H1 (cell line): ENCODE data around the gene CDC37. TPM values are rescaled to one million over a fixed set of nuclear protein-coding genes. Genes with fewer than 3 reads are reported as not detected.

ENCODE experiments used
- CTCF ChIA-PET: fragments of 300-600 bp; sonication (Branson Sonifier 250); formaldehyde crosslinking; loops from one replicate; lab custom pipeline; 2021; ENCODE audit not compliant: partially characterized antibody; lab: Charles Lee
- POLR2A ChIA-PET: fragments of 300-600 bp; sonication (Branson Sonifier 250); formaldehyde crosslinking; loops from one replicate; lab custom pipeline; 2021; ENCODE audit warnings: inconsistent platforms; ENCODE audit not compliant: partially characterized antibody; lab: Charles Lee
- DNase-seq, 2 experiments: peaks; one replicate each; pipeline versions ENCODE4 v3.0.0 to v3.0.0-alpha.2; 2010 to 2022; ENCODE audit warnings: low spot score in 2 of 2, low read depth in 1 of 2, mixed read lengths in 1 of 2
- FAIRE-seq: peaks from 2 replicates; lab custom pipeline; 2011; peaks lifted over from hg19 to GRCh38; lab: Jason Lieb, UNC
- H2AFZ ChIP-seq: 2 replicates; pipeline ENCODE4 v1.8.1; 2012; ENCODE audit warnings: low read length, inconsistent platforms
- H2AK5ac ChIP-seq: 2 replicates; pipeline ENCODE4 v1.6.1; 2013; ENCODE audit warnings: low read depth, low read length
- H2BK120ac ChIP-seq: replicated peaks from 2 replicates; pipeline ENCODE3; 2013; ENCODE audit warnings: low read depth, low read length, inconsistent platforms
- H2BK12ac ChIP-seq: 2 replicates; pipeline ENCODE4 v1.6.1; 2013; ENCODE audit warnings: low read depth, low read length
- H2BK15ac ChIP-seq: 2 replicates; pipeline ENCODE4 v1.6.1; 2013; ENCODE audit warnings: low read length
- H2BK20ac ChIP-seq: 2 replicates; pipeline ENCODE4 v1.6.1; 2013; ENCODE audit warnings: low read length
- H2BK5ac ChIP-seq: 2 replicates; pipeline ENCODE4 v1.6.1; 2013; ENCODE audit warnings: low read depth, low read length
- H3K14ac ChIP-seq: 2 replicates; pipeline ENCODE4 v1.6.1; 2013; ENCODE audit warnings: inconsistent platforms; ENCODE audit not compliant: insufficient read length
- H3K18ac ChIP-seq: 2 replicates; pipeline ENCODE4 v1.6.1; 2013; ENCODE audit warnings: low read length; ENCODE audit errors: extremely low read depth
- H3K23ac ChIP-seq: 2 replicates; pipeline ENCODE4 v1.6.1; 2013; ENCODE audit warnings: inconsistent platforms; ENCODE audit not compliant: insufficient read length
- H3K23me2 ChIP-seq: 2 replicates; pipeline ENCODE4 v1.6.1; 2013; ENCODE audit warnings: low read depth, low read length
- H3K27ac ChIP-seq: 2 replicates; pipeline ENCODE4 v1.6.1; 2011; ENCODE audit warnings: low read depth, low read length, inconsistent platforms
- H3K27me3 ChIP-seq, 4 experiments: replicated peaks in 1 of 4; 1 replicate in 1 of 4; 2 replicates in 3 of 4; pipeline versions ENCODE4 v1.6.1 to v1.8.1; 2011 to 2013; ENCODE audit warnings: low read length in 3 of 4, mild to moderate bottlenecking in 3 of 4, inconsistent platforms in 2 of 4, mixed read lengths in 2 of 4, moderate library complexity in 1 of 4; ENCODE audit not compliant: control insufficient read depth in 3 of 4, insufficient read depth in 3 of 4; ENCODE audit errors: extremely low read depth in 1 of 4
- H3K36me3 ChIP-seq, 4 experiments: 2 replicates each; pipeline versions ENCODE4 v1.6.1 to v1.8.1; 2011 to 2013; ENCODE audit warnings: mild to moderate bottlenecking in 4 of 4, low read length in 3 of 4, moderate library complexity in 2 of 4, control low read depth in 1 of 4, inconsistent platforms in 1 of 4; ENCODE audit not compliant: insufficient read depth in 4 of 4, control insufficient read depth in 2 of 4
- H3K4ac ChIP-seq: replicated peaks from 2 replicates; pipeline ENCODE3; 2013; ENCODE audit warnings: low read length, low read depth, mixed read lengths, inconsistent platforms; ENCODE audit not compliant: insufficient read length
- H3K4me1 ChIP-seq, 4 experiments: replicated peaks in 1 of 4; 1 replicate in 1 of 4; 2 replicates in 3 of 4; pipeline versions ENCODE4 v1.6.1 to v1.8.1; 2011 to 2013; ENCODE audit warnings: low read length in 3 of 4, inconsistent platforms in 2 of 4, mixed read lengths in 1 of 4; ENCODE audit not compliant: insufficient read depth in 4 of 4, control insufficient read depth in 3 of 4
- H3K4me2 ChIP-seq, 2 experiments: 2 replicates each; pipeline versions ENCODE4 v1.6.1 to v1.8.1; 2011 to 2013; ENCODE audit warnings: low read depth in 2 of 2, low read length in 2 of 2, control low read depth in 1 of 2, inconsistent platforms in 1 of 2, mild to moderate bottlenecking in 1 of 2; ENCODE audit not compliant: insufficient read depth in 1 of 2
- H3K4me3 ChIP-seq, 4 experiments: fragments of 200-600, 300-600 bp in 1 of 4; sonication (generic), shearing (Covaris generic), sonication (Bioruptor Twin) in 1 of 4; 2 replicates each; pipeline versions ENCODE4 v1.5.1 to v1.8.1; 2011 to 2016; ENCODE audit warnings: low read length in 4 of 4, low read depth in 3 of 4, control low read depth in 2 of 4, inconsistent platforms in 2 of 4, mild to moderate bottlenecking in 2 of 4, mixed read lengths in 1 of 4, moderate library complexity in 1 of 4; ENCODE audit not compliant: insufficient read depth in 2 of 4; ENCODE audit errors: extremely low read depth in 1 of 4
- H3K56ac ChIP-seq: replicated peaks from 2 replicates; pipeline ENCODE3; 2013; ENCODE audit warnings: low read depth, mild to moderate bottlenecking, mixed read lengths, low read length, inconsistent platforms; ENCODE audit not compliant: insufficient read length
- H3K79me1 ChIP-seq: 2 replicates; pipeline ENCODE4 v1.6.1; 2013; ENCODE audit warnings: low read depth, low read length, control low read depth
- H3K79me2 ChIP-seq, 2 experiments: 2 replicates each; pipeline versions ENCODE4 v1.6.1 to v1.8.1; 2012 to 2013; ENCODE audit warnings: low read length in 2 of 2, mild to moderate bottlenecking in 2 of 2, inconsistent platforms in 1 of 2; ENCODE audit not compliant: insufficient read depth in 2 of 2, control insufficient read depth in 1 of 2
- H3K9ac ChIP-seq, 4 experiments: replicated peaks in 1 of 4; 1 replicate in 1 of 4; 2 replicates in 3 of 4; pipeline versions ENCODE4 v1.6.1 to v1.8.1; 2011 to 2013; ENCODE audit warnings: low read depth in 3 of 4, low read length in 3 of 4, control low read depth in 2 of 4, mild to moderate bottlenecking in 2 of 4, moderate library complexity in 2 of 4, inconsistent platforms in 1 of 4; ENCODE audit errors: extremely low read depth in 1 of 4
- H3K9me3 ChIP-seq, 2 experiments: 2 replicates each; pipeline versions ENCODE4 v1.6.1 to v1.8.1; 2012 to 2013; ENCODE audit warnings: mild to moderate bottlenecking in 2 of 2, moderate library complexity in 2 of 2, control low read depth in 1 of 2, inconsistent platforms in 1 of 2, low read depth in 1 of 2, low read length in 1 of 2, mixed read lengths in 1 of 2; ENCODE audit not compliant: insufficient read depth in 2 of 2
- H4K20me1 ChIP-seq, 2 experiments: replicated peaks in 1 of 2; 2 replicates each; pipeline versions ENCODE3 to v1.8.1; 2011 to 2013; ENCODE audit warnings: inconsistent platforms in 2 of 2, low read length in 2 of 2, mild to moderate bottlenecking in 1 of 2; ENCODE audit not compliant: insufficient read depth in 2 of 2, control insufficient read depth in 1 of 2
- H4K5ac ChIP-seq: 2 replicates; pipeline ENCODE4 v1.6.1; 2013; ENCODE audit warnings: low read length, low read depth, mixed read lengths, inconsistent platforms; ENCODE audit not compliant: insufficient read length
- H4K8ac ChIP-seq: 2 replicates; pipeline ENCODE4 v1.8.0; 2013; ENCODE audit warnings: mild to moderate bottlenecking, moderate library complexity, low read length, inconsistent platforms; ENCODE audit not compliant: insufficient read depth; ENCODE audit errors: extremely low read depth
- H4K91ac ChIP-seq: replicated peaks from 2 replicates; pipeline ENCODE3; 2013; ENCODE audit warnings: low read length, mixed read lengths, inconsistent platforms; ENCODE audit not compliant: insufficient read length
- BACH1 ChIP-seq: IDR thresholded peaks from 2 replicates; pipeline ENCODE4 v1.6.1; 2012; ENCODE audit warnings: low read length, improper control_type of control experiment
- CBX5 ChIP-seq: fragments of 300-800, 300-1000 bp; sonication (generic); IDR thresholded peaks from 2 replicates; pipeline ENCODE4 v1.7.1; 2016; ENCODE audit warnings: antibody characterized with exemption, low read length, low read depth
- CBX8 ChIP-seq: fragments of 300-800, 300-1000 bp; sonication (generic); IDR thresholded peaks from 2 replicates; pipeline ENCODE4 v1.7.1; 2016; ENCODE audit warnings: low read depth, low read length, borderline replicate concordance
- CHD1 ChIP-seq: IDR thresholded peaks from 2 replicates; pipeline ENCODE4 v1.6.1; 2012; ENCODE audit warnings: low read depth, low read length, improper control_type of control experiment
- CREB1 ChIP-seq: IDR thresholded peaks from 2 replicates; pipeline ENCODE4 v1.6.1; 2012; ENCODE audit warnings: inconsistent platforms
- HDAC2 ChIP-seq, 2 experiments: fragments of 300-600 bp in 1 of 2; sonication (generic) in 1 of 2; IDR thresholded peaks; 2 replicates each; pipeline ENCODE4 v1.6.1; 2011 to 2012; ENCODE audit warnings: low read depth in 2 of 2, low read length in 2 of 2, mild to moderate bottlenecking in 2 of 2, moderate library complexity in 2 of 2, borderline replicate concordance in 1 of 2, inconsistent platforms in 1 of 2
- JUND ChIP-seq: IDR thresholded peaks from 2 replicates; pipeline ENCODE4 v1.6.1; 2011; ENCODE audit warnings: mild to moderate bottlenecking, improper control_type of control experiment, low read length
- KDM1A ChIP-seq: fragments of 200-600, 300-600 bp; sonication (generic); IDR thresholded peaks from 2 replicates; pipeline ENCODE4 v1.7.1; 2016; ENCODE audit warnings: mild to moderate bottlenecking, low read length, borderline replicate concordance
- MAX ChIP-seq: IDR thresholded peaks from 2 replicates; pipeline ENCODE4 v1.6.1; 2012; ENCODE audit warnings: inconsistent platforms
- POLR2A ChIP-seq, 2 experiments: IDR thresholded peaks; 1 replicate in 1 of 2; 2 replicates in 1 of 2; pipeline ENCODE4 v1.6.1; 2011; ENCODE audit warnings: low read depth in 2 of 2, low read length in 2 of 2, mild to moderate bottlenecking in 2 of 2; ENCODE audit errors: control extremely low read depth in 1 of 2
- SIN3A ChIP-seq, 2 experiments: IDR thresholded peaks in 1 of 2; conservative IDR thresholded peaks in 1 of 2; 2 replicates each; pipeline ENCODE4 v1.6.1; 2011 to 2012; ENCODE audit warnings: low read length in 2 of 2, improper control_type of control experiment in 1 of 2, low read depth in 1 of 2, mild to moderate bottlenecking in 1 of 2
- SIX5 ChIP-seq: IDR thresholded peaks from 2 replicates; pipeline ENCODE4 v1.6.1; 2011; ENCODE audit warnings: mild to moderate bottlenecking, low read depth, low read length
- SP4 ChIP-seq: IDR thresholded peaks from 2 replicates; pipeline ENCODE4 v1.6.1; 2012; ENCODE audit warnings: low read length, inconsistent platforms
- TAF1 ChIP-seq: IDR thresholded peaks from 2 replicates; pipeline ENCODE4 v1.6.1; 2011; ENCODE audit warnings: mild to moderate bottlenecking, low read depth, low read length
- TCF12 ChIP-seq: IDR thresholded peaks from 2 replicates; pipeline ENCODE4 v1.6.1; 2011; ENCODE audit warnings: low read depth, mild to moderate bottlenecking, low read length
- WGBS, 2 experiments: shearing (Covaris generic) in 1 of 2; methylation state at CpG; one replicate each; pipeline versions ENCODE4 v1.1.6 to v1.1.7; 2013 to 2015; ENCODE audit warnings: low lambda C conversion rate in 2 of 2, mixed read lengths in 2 of 2, inconsistent platforms in 1 of 2, low coverage in 1 of 2, missing lambda C conversion rate in 1 of 2; ENCODE audit not compliant: insufficient replicate concordance in 2 of 2, insufficient coverage in 1 of 2, insufficient read length in 1 of 2; ENCODE audit errors: extremely low coverage in 1 of 2, missing lambda C conversion rate in 1 of 2; 5-methylcytosine and 5-hydroxymethylcytosine counted together
- polyA plus RNA-seq, 7 experiments: library from polyadenylated mRNA; depleted of rRNA in 3 of 7; stranded (reverse) in 5 of 7; unstranded in 2 of 7; fragments of >200 nt in 5 of 7; fragments of 200-250 nt in 2 of 7; gene quantifications; 1 replicate in 5 of 7; 2 replicates in 1 of 7; 4 replicates in 1 of 7; pipeline versions ENCODE4 v1.2.1 to v1.2.3, GENCODE V29; 2011 to 2013; ENCODE audit warnings: missing spikeins in 2 of 7, mixed read lengths in 2 of 7
- total RNA-seq: library from RNA; stranded (reverse); fragmentation: NEBNext Ultra II Directional; extraction: Animal tissue kit (Norgen Biotek cat#: 25700); gene quantifications from 2 replicates; pipeline ENCODE4 v1.2.1, GENCODE V29; 2021

The CDC37 gene
- total and polyA plus RNA-seq, 2 of the 8 experiments (the other 6 are each of a cell fraction or from before 2014, with no cell fraction given) = 162 to 181 TPM

- POLR2A ChIA-PET = interaction anchor here (0.6 to 5.0 kb wide), 3 partner anchors 11 to 164 kb away, joined by 3 to 33 read pairs (median 4); partner anchors contain the start of genes CDC37 and MRPL4
- no peak overlapping the region for H3K27ac ChIP-seq
Measured at GRCh38 chr19:10416083-10416379, 12.7 kb upstream of the CDC37 start.

More at GRCh38 chr19:10416083-10416379, 12.7 kb upstream of the CDC37 start:
- Histone ChIP-seq H3K27me3 (peaks cover 19 to 56% (median 46%) of the 10 kb centered on the region in 4 experiments), H3K4me1 (peaks cover 5 to 26% (median 13%) of the 10 kb centered on the region in 4 experiments), H3K9ac (peak overlapping the region in 2 of 4 experiments; percentile 6 to 8; a peak in 2 of 7 replicates), H3K23ac (no peak overlapping the region), H2BK5ac (no peak overlapping the region), H2BK12ac (no peak overlapping the region; the same call in 1 of the 2 replicates), H3K9me3 (peaks cover 0 to 2% of the 10 kb centered on the region in 2 experiments; a peak in 1 of 4 replicates), H4K5ac (peak overlapping the region; percentile 19), H3K4me3 (peak overlapping the region; percentile 42 to 66 (median 54)), H3K14ac (no peak overlapping the region), H2BK120ac (no peak overlapping the region), H2BK15ac (no peak overlapping the region), H3K23me2 (peaks cover 14% of the 10 kb centered on the region; the same call in 1 of the 2 replicates), H2AK5ac (no peak overlapping the region), H3K4ac (peak overlapping the region; percentile 35), H3K79me1 (no peaks in the 10 kb centered on the region), H4K20me1 (peaks cover 0 to 5% of the 10 kb centered on the region in 2 experiments), H3K36me3 (no peaks in the 10 kb centered on the region), H3K56ac (no peak overlapping the region), H3K18ac (no peak overlapping the region), H2AFZ (peak overlapping the region; percentile 95), H4K8ac (peak overlapping the region; percentile 58; the same call in 1 of the 2 replicates), H2BK20ac (no peak overlapping the region), H3K79me2 (no peaks in the 10 kb centered on the region), H4K91ac (no peak overlapping the region), H3K4me2 (peak overlapping the region; percentile 83 to 95)
- WGBS, 2 experiments = 12% methylated on average over 9 of the region's 9 CpGs; no CpG with 5 or more reads in 1 of the 2 experiments
- CTCF ChIA-PET = interaction anchor here (0.6 to 9.4 kb wide), 30 partner anchors 12 to 405 kb away, joined by 3 to 172 read pairs (median 4); partner anchors contain the start of genes CDC37, ICAM1 and RAVER1
- TF ChIP-seq POLR2A (IDR thresholded peaks at IDR 0.05; ENCODE audit: control extremely low read depth in 1 of 2, low read depth in 2 of 2, low read length in 2 of 2) = no peak
- TF ChIP-seq KDM1A = no peak
- no peak for TF ChIP-seq SP4
- no peak for TF ChIP-seq HDAC2 (IDR thresholded peaks at IDR 0.05; ENCODE audit: borderline replicate concordance in 1 of 2, low read depth in 2 of 2, low read length in 2 of 2)
- TF ChIP-seq CREB1 = no peak
- TF ChIP-seq CHD1 = no peak
- TF ChIP-seq MAX = no peak
- no peak for TF ChIP-seq TAF1
- no peak for TF ChIP-seq CBX5
- no peak for TF ChIP-seq SIX5
- no peak for TF ChIP-seq JUND
- no peak for TF ChIP-seq SIN3A (conservative IDR thresholded peaks at IDR 0.05 in 1 of 2, IDR thresholded peaks at IDR 0.05 in 1 of 2; ENCODE audit: low read depth in 1 of 2, low read length in 2 of 2)
- TF ChIP-seq TCF12 = no peak
- TF ChIP-seq BACH1 = no peak
- TF ChIP-seq CBX8 = no peak
- FAIRE-seq (no peak), DNase-seq (no peak)
